ENCODE results near the gene ITGAE.
"Not testable (repeated sequence)": the region's sequence is repeated elsewhere in the genome, so short reads cannot be mapped to it uniquely, and the experiment has no call there.

Gene ITGAE

DNA sequence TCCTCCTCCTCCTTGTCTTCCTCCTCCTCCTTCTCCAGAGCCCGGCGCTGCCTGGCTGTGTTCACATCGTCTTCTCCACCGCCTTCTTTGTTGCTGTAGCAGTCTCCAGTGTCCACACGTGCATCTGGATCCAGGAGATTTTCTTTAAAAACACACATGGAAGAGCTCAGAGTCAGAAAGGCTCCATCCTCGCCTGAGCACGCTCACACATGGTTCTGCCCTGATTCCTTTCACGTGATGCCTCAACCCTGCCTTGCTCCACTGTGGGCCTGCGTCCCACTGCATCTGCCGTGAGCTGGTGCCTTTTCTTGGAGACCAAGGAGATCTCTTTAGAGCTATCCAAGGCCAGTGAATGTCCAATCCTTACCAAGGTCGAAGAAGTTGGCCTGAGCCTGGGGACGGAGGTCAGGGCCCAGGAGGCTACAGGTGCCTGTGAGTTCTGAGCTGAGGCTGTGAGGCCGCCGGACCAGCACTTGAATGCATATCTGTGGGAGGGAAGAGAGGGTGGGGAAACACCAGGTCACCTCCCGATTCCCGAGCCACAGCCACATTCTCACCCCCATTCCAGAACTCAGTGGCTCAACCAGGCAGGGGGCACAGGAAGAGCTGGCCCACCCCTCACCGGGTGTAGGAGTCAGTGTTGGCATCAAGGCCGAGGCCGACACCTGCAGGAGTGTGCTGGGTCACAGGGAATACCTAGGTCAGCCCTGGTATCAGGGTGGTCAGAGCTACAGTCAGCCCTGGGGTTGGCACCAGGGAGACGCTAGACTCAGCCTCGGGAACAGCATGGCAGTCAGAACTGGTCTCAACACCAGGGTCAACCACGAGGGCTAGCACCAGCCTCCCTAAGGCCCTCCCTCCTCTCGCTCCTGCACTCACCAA lies 39.7 kb downstream of the ITGAE start:
- no peak for DNase-seq (ENCODE audit: low read depth)

DNA sequence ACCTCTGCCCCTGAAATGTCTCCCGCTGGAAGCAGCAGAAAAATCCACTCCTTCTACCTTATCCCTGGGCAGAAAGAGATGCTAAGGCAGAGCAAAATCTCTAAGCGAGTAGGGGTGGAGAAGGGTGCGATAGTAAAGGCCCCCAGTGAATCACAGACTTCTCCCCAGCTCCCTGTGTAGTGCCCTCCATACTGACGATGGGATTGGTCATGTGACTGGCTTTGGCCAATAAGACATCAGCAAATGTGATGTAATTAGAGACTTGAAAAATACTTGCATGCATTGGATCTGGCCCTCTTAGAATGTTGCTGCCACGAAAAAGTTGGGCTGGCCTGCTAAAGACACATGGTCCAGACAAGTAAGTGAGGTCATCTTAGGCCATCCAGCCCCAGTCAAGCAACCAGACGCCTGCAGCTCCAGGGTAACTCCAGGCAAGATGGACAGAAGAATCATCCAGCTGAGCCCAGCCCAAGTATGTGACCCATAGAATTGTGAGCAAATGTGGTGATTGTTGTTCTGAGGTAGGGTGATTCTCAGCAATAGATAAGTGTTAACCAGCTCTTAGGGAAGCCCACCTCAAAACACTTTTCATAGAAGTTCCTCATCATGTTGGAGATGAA lies 41.3 kb downstream of the ITGAE start:
- no peak for DNase-seq (ENCODE audit: low read depth)

DNA sequence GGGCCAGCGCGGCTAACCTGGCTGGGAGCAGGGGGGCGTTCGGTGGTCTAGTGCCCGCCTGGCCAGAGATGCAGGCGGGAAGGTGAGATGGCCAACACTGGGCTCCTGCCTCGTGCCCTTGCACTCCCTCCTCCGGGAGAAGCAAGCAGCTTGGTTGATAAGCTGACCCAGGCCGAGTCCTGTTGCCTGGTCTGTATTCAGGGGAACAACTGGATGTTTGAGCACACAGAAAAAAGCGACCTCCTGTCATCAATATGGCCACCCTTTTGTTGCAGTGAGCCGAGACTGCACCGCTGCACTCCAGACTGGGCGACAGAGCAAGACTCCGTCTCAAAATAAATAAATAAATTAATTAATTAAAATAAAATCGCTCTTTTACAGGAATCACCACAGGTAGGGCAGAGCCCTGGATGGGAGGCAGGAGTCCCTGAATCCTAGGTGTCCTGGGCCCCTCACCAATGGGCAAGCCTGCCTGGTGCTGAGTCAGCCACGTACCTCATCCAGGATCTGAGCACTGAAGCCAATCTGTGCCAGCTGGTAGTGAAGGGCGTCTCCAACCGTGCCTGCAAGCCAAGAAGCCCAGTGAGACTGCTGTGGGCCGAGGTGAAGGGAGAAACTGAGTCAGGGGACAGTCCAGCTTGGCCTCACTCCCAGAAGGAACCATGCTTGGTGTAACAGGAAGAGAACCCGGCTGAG lies 45.5 kb downstream of the ITGAE start:
- no peak for DNase-seq (ENCODE audit: low read depth)

DNA sequence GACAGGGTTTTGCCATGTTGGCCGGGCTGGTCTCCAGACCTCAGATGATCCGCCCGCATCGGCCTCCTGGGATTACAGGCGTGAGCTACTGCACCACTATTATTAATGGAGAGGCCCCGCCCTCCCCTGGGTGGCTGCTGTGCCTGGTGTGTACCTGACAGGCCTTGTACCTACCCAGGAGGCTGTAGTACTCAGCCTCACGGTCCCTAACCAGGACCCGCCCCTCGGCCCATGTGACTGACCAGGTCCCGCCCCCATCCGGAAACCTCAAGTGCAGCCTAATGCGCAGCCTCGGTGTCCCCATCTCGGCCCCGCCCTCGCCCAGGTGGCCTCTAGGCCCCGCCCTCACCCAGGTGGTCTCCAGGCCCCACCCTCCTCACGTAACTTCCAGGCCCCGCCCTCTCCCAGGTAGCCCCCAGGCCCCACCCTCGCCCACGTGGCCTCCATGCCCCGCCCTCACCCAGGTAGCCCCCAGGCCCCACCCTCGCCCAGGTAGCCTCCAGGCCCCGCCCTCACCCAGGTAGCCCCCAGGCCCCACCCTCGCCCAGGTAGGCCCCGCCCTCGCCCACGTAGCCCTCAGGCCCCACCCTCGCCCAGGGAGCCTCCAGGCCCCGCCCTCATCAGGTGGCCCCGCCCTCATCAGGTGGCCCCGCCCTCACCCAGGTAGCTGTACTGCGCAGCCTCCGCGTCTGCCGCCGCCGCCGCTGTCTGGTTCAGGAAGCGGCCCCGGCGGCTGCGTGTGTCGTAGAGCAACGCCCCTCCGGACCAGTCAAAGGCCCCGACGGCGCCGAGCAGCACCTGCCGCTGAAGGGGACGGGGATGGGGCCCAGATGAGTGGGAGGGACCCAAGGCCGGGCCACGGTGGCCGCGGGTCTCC lies 46.3 kb downstream of the ITGAE start:
- DNase-seq (ENCODE audit: low read depth) = no peak

DNA sequence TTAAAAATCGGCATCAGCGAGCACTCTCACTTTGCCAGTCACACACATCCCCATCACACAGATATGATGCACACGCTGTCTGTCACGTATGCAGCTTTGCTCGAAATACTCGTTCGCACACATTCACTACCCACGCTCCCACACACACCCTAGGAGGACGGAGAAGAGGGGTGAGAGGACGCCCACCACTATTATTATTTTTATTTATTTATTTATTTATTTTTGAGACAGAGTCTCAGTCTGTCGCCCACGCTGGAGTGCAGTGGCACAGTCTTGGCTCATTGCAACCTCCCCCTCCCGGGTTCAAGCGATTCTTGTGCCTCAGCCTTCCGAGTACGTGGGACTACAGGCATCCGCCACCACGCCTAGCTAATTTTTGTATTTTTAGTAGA lies 46.9 kb downstream of the ITGAE start:
- no peak for DNase-seq (ENCODE audit: low read depth)

DNA sequence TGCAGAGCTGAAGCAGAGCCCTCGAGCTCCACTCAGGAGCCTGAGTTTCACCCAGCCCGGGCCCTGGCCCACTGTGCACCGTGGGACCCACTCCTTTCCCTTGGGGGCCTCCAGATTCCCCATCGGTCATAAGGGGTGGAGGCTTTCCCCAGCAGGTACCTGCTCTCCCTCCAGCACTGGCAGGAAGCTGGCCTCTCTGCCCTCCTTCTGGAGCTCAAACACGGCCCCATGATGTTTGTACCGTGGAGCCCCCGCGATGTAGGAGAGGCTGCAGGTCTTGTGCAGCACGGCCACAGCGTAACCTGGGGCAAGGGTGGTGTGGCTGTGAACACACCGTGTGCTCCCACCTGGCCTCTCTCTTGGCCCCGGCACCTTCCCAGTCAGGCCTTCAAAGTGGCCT lies 47.4 kb downstream of the ITGAE start:
- no peak for DNase-seq (ENCODE audit: low read depth)

DNA sequence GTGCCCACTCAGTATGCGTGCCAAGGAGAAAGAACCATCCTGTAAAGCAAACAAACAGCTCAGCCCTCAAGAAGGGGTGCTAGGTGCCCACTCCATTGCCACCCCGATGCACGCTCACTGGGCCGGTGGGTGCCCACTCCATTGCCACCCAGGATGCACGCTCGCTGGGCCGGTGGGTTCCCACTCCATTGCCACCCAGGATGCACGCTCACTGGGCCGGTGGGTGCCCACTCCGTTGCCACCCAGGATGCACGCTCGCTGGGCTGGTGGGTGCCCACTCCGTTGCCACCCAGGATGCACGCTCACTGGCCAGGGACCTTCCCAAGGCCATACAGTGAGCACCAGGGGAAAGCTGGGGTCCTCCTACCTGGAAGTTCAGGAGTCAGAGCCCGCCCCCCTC lies 49.2 kb downstream of the ITGAE start:
- DNase-seq (ENCODE audit: low read depth) = no peak

DNA sequence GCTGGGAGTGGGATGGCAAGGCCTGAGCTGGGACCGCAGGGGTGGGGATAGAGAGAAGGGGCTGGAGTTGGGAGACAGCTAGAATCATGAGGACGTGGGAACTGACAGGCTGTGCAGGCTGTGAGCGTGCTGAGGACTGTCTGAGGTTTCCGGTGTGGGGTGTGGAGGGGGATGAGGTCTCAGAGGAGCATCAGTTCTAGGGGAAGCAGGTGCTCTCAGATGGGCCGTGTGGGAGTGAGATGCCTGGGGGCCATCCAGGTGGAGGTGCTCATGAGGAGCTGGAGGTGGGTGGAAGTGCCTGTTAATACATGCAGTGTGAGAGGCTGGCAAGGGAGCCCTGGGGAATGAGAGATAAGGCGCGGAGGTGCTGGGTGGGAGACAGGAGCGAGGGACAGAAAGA lies 50.1 kb downstream of the ITGAE start:
- no peak for DNase-seq (ENCODE audit: low read depth)

DNA sequence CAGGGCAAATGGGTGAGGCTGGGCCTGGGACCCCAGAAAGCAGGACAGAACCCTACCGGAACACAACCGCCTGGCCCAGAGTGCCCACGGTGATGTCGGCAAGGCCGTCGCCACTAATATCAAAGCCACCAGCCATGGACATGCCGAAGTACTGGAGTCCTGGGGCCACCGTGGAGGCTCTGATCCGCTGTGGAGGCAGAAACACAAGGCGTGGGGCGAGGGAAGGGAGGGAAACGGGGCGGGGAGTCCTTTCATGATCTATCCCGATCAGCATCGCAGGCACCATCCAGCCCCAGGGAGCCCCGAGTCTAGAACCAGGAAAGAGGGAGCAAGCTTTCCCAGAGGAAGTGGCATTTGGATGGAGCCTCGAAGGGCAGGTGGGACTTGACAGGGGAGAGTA lies 50.7 kb downstream of the ITGAE start:
- DNase-seq (ENCODE audit: low read depth) = no peak

DNA sequence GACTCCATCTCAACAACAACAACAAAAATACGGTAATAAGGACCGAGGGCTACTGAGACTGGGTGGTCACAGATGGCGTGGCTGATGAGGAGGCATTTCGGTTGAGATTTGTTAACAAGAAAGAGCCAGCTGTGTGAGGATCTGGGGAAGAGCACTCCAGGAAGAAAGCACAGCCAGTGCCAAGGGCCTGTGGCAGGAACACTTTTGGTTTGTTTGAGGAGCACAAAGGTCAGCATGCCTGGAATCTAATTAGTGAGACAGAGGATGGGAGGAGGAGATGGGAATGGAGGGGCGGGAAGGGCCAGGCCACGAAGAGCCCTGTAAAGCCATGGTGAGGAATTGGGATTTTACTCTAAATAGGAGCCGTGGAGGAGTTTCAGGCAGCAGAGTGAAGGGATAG lies 52.4 kb downstream of the ITGAE start:
- DNase-seq (ENCODE audit: low read depth) = no peak

DNA sequence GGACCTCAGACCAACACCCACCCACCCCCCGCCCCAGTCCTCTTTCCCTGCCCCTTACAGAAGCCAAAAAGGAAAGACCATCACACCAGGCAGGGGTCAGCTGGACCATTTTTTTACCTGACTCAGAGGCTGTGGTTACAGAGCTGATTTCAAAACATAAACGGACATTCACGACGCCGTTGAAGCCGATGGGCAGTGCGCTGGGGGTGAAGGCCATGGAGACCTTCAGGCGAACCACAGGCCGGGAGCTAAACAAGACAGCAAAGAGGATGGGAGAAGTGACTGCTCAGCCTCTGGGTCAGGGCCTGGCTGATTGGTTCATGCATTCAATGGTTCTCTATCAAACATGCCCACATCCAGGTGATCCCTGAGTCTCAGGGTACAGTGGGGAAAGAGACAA lies 53.2 kb downstream of the ITGAE start:
- DNase-seq (ENCODE audit: low read depth) = no peak

DNA sequence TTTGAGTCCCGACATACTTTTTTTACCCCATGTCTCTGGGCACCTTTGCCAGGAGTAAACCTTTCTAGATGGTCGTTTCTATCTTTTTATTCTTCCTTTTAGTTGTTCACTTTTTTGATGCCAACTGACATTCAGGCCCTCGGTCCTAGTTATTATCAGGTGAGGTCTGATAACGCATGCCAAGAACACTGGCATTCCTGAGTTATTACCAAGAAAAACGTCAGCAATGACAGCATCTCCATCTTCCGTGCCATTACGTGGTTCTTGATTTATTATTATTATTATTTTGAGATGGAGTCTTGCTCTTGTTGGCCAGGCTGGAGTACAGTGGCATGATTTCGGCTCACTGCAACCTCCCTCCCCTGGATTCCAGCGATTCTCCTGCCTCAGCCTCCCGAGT lies 55.9 kb downstream of the ITGAE start:
- no peak for DNase-seq (ENCODE audit: low read depth)

DNA sequence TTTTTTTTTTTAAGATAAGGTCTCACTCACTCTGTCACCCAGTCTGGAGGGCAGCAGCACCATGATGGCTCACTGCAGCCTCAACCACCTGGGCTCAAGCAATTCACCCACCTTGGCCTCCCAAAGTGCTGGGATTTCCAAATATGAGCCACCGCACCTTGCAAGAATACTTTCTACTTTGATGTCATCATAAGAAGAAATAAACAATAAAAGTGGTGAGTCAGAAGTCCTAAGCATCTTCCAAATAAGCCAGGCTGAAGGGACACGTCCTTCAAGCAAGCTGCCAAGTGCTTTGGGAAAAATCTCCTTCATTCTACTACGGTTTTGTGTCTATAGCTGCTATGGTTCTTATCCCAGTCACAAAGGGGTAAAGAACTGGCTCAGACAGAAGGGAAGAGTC lies 57.0 kb downstream of the ITGAE start:
- no peak for DNase-seq (ENCODE audit: low read depth)

DNA sequence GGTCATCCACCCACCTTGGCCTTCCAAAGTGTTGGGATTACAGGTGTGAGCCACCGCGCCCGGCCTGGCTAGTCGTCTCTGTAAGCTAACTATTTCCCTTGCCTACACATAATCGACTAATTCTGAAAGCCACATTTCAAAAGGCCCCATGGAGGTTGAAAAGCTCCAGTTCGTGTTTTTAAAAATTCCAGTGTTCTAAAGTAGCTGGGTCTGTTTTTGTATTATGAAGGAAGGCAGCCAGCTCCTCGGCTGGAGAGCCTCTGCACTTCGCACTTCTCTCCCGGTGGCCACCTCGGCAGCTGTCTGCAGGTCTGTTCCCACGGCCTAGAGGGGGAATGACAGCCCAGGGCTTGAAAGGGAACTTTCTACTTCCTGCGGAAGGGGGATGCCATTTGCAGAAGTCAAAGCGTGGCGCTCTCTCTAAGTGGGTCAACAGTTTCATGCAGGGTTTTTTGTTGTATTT lies 60.3 kb downstream of the ITGAE start:
- no peak for DNase-seq (ENCODE audit: low read depth)

DNA sequence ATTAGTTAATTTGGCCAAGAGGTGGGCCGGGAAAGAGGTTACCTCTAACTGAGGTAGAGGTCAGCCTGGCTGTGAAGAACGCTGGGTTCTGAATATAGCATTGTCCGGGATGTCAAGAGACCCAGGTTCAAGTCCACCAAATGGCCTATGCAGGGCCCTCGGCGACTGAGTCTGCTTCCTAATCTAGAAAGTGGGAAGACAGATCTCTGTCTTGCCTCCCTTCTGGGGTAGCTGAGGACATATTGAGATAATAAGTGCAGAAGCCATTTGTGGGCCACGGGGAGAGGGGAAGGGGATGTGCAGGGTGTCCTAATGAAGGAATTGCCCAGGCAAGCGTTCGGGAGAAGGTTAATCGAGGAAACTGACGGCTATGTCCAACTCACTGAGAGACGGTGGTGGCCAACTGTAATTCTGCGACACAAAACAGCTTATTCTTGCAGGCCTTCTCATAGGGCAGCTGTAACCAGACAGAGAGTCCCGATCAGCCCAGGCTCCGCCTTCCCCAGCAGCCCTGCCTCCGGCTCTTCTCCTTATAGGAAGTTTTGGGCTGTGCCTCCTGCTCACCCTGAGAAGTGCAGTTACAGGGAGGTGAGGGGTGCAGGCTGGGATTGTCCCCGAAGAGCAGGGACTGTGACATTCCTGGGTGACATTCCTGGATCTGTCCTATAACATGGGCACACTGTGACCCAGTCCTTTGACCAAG lies 61.4 kb downstream of the ITGAE start:
- DNase-seq (ENCODE audit: low read depth) = no peak

DNA sequence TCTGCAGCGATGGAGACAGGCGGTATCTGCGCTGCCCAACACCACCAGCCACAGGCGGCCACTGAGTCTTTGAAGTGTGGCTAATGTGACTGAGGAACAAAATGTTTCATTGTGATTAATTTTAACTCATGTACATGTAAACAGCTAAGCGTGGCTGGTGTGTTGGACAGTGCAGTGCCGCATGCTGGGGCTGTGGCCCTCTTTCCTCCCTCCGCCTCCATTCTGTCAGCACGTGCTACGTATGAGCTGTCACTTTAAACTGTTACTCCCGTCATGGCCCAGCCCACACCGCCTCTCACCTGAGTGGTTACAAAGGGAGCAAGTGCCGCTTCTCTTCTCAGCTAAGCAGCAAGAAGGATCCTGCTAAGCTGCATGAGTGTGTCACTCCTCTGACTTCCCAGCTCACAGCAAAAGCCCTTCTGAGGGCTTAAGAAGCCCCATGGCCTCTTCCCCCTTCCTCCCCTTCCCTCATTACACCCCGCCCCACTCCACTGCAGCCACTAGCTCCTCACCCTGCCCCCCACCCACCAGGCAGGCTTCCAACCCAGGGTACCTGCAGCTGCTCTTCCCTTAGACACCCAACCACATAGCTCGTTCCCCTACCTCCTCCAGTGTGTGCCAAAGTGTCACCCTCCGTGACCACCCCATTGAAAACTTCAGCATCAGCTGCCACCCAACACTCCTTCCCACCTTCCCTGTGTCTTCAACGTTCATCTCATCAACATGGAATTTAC lies 62.3 kb downstream of the ITGAE start:
- DNase-seq (ENCODE audit: low read depth) = no peak

DNA sequence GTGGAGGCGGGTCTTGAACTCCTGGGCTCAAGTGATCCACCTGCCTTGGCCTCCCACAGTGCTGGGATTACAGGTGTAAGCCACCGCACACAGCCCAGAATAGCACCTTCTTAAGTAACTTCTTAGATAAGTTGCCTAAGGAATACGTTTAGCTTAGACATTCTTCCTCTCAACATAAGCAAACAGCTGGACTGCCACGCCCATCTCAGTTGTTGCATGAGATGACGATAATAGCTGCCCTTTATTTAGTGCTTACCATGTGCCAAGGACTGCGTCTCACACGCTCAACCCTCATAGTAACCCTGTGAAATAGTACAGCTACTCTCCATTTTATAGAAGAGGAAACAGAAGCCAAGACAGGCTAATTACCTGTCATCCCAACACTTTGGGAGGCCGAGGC lies 65.5 kb downstream of the ITGAE start:
- DNase-seq (ENCODE audit: low read depth) = no peak

DNA sequence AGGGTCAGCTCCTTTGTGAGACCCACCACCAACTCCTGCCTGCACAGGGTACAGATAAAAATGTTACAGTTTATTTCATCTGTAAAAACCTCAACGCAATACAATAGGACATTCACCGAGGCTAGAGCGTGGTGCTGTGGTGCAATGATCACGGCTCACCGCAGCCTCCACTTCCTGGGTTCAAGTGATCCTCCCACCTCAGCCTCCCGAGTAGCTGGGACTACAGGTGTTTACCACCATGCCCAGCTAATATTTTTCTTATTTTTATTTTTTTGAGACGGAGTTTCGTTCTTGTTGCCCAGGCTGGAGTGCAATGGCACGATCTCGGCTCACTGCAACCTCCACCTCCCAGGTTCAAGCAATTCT lies 66.1 kb downstream of the ITGAE start:
- not testable (repeated sequence) for DNase-seq (ENCODE audit: low read depth)

DNA sequence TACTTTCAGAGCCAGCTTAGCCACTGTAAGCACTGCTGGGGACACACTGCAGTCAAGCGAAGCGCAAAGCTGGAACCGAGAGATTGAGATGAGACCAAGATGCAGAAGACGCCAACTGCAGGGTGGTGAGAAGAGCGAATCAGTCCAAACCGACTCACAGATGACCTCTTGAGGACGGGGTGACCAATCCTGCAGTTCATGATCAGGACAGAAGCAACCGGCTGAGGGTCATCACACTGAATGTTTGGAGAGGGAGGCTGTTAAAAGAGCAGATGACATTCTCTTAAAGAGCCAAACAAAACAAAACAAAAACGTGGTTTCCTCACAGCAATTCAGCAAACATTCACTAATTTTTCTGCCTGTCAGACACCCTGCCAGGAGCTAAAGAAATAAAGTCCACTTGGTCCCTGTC lies 68.8 kb downstream of the ITGAE start:
- DNase-seq (ENCODE audit: low read depth) = no peak

DNA sequence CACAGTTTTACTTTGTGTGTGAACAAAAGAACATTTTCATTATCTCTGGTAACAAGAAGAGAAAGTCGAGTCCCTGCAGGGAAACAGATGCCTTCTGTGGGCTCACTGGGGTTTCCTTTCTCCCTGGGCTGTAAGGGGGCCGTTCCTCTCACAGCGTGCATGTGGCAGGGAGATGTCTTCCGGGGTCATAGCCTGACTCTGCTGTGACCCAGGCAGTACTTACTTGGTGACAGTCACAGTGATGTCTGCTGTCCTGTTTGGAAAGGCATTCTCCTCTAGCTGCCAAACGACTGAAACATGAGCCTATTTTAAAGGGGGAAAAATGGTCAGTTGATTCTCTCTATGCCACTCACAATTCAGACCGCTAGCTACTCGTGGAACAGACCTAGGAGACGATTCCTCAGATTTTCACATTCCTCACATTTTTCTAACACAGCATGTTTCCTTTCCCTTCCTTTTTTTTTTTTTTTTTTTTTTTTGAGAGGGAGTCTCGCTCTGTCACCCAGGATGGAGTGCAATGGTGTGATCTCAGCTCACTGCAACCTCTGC lies 70.0 kb downstream of the ITGAE start:
- no peak for DNase-seq (ENCODE audit: low read depth)

DNA sequence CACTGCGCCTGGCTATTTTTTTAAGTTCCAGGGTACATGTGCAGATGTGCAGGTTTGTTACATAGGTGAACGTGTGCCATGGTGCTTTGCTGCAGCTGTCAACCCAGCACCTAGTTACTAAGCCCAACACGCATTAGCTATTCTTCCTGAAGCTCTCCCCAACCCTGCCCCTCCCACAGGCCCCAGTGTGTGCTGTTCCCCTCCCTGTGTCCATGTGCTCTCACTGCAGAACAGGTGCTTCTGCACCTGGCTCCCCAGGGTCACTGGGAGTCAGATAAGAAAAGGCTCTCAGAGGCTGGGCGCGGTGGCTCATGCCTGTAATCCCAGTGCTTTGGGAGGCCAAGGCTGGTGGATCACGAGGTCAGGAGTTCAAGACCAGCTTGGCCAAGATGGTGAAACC lies 71.1 kb downstream of the ITGAE start:
- DNase-seq (ENCODE audit: low read depth) = no peak
